ENCODE data around the gene ATP6V1C2.
"Not testable (repeated sequence)": the region's sequence is repeated elsewhere in the genome, so short reads cannot be mapped to it uniquely, and the experiment has no call there.

The ATP6V1C2 gene

GRCh38 chr2:10765914-10766313 is 44.5 kb downstream of the ATP6V1C2 start:
- in situ Hi-C loops (cut with MboI; ENCODE audit: low sequenced_read_pairs) = no loop called here

- in situ Hi-C loops (cut with MboI; ENCODE audit: low sequenced_read_pairs) = no loop called here
Observed at GRCh38 chr2:10768063-10768507, 46.7 kb downstream of the ATP6V1C2 start.

GRCh38 chr2:10770956-10771750 is 49.7 kb downstream of the ATP6V1C2 start:
- in situ Hi-C loops (cut with MboI; ENCODE audit: low sequenced_read_pairs) = no loop called here

- in situ Hi-C loops (cut with MboI; ENCODE audit: low sequenced_read_pairs) = no loop called here
Observed at GRCh38 chr2:10771786-10772185, 50.4 kb downstream of the ATP6V1C2 start.

- in situ Hi-C loops (cut with MboI; ENCODE audit: low sequenced_read_pairs) = no loop called here
Observed at GRCh38 chr2:10772201-10772867, 50.9 kb downstream of the ATP6V1C2 start.

GRCh38 chr2:10772868-10773215 is 51.4 kb downstream of the ATP6V1C2 start:
- in situ Hi-C loops (cut with MboI; ENCODE audit: low sequenced_read_pairs) = no loop called here

- in situ Hi-C loops (cut with MboI; ENCODE audit: low sequenced_read_pairs) = no loop called here
Observed at GRCh38 chr2:10773821-10774341, 52.5 kb downstream of the ATP6V1C2 start.

- in situ Hi-C loops (cut with MboI; ENCODE audit: low sequenced_read_pairs) = no loop called here
Observed at GRCh38 chr2:10774394-10774793, 53.0 kb downstream of the ATP6V1C2 start.

GRCh38 chr2:10775021-10775780 is 53.8 kb downstream of the ATP6V1C2 start:
- in situ Hi-C loops (cut with MboI; ENCODE audit: low sequenced_read_pairs) = no loop called here

- in situ Hi-C loops (cut with MboI; ENCODE audit: low sequenced_read_pairs) = no loop called here
Observed at GRCh38 chr2:10775831-10776230, 54.4 kb downstream of the ATP6V1C2 start.

GRCh38 chr2:10776231-10776977 is 55.0 kb downstream of the ATP6V1C2 start:
- in situ Hi-C loops (cut with MboI; ENCODE audit: low sequenced_read_pairs) = no loop called here

GRCh38 chr2:10777111-10777841 is 55.8 kb downstream of the ATP6V1C2 start:
- in situ Hi-C loops (cut with MboI; ENCODE audit: low sequenced_read_pairs) = no loop called here

- in situ Hi-C loops (cut with MboI; ENCODE audit: low sequenced_read_pairs) = no loop called here
Observed at GRCh38 chr2:10777842-10778723, 56.7 kb downstream of the ATP6V1C2 start.

GRCh38 chr2:10778724-10779115 is 57.3 kb downstream of the ATP6V1C2 start:
- in situ Hi-C loops (cut with MboI; ENCODE audit: low sequenced_read_pairs) = no loop called here

GRCh38 chr2:10779776-10780490 is 58.5 kb downstream of the ATP6V1C2 start:
- in situ Hi-C loops (cut with MboI; ENCODE audit: low sequenced_read_pairs) = no loop called here

GRCh38 chr2:10780491-10780820 is 59.0 kb downstream of the ATP6V1C2 start:
- in situ Hi-C loops (cut with MboI; ENCODE audit: low sequenced_read_pairs) = no loop called here

- in situ Hi-C loops (cut with MboI; ENCODE audit: low sequenced_read_pairs) = not testable (repeated sequence)
Observed at GRCh38 chr2:10780821-10781220, 59.4 kb downstream of the ATP6V1C2 start.

GRCh38 chr2:10781746-10782145 is 60.3 kb downstream of the ATP6V1C2 start:
- in situ Hi-C loops (cut with MboI; ENCODE audit: low sequenced_read_pairs) = no loop called here

- in situ Hi-C loops (cut with MboI; ENCODE audit: low sequenced_read_pairs) = no loop called here
Observed at GRCh38 chr2:10783421-10783820, 62.0 kb downstream of the ATP6V1C2 start.

Measured in HL-60/S4 treated with retinoic acid at 250 ng/mL for 4 days and 3 days (cell line).